ENCODE measurements around the gene INPP5B. TPM values are rescaled to one million over a fixed set of nuclear protein-coding genes. Genes with fewer than 3 reads are reported as not detected.

The INPP5B gene
- 9.0 TPM in 2 replicates for polyA plus RNA-seq (2013)

DNA sequence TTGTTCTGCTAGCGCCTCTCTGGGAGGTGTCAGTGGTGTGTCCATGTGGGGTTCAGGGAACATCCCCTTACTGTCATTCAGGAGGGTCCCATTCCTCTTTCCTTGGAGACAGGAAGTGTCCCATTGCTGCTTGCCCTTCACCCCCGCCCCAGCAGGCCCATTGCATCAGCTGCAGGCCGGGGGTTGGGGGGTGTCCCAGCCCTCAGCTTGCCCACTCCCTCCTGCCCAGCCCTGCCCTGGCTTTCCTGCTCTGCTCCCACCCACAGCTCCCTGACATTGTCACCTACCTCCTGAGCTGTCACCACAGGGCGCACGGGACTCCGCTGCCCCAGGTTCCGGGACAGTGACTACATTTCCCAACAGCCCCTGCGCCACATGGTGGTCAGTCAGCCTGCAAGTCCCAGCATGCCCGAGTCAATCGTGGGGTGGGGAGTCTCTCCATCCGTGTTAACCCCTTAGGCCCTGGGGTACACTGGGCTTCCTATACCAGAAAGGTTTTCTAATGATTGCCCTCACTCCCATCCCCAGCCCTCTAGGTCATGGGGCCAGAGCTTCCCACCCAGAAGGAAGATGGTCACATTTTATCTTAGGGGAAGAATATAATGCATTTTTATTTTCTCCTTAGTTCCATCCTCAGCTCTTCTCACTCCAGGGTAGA, at the start of gene INPP5B:
INPP5B (minus strand) TSS at position 351 of the 658 bp plus-strand sequence. CDS start 745 bp downstream, outside the sequence.
- H2BK5ac ChIP-seq (ENCODE audit: low read depth, low read length, poor library complexity), result peak within 1 kb of the TSS; percentile 15
- no peak within 1 kb of the TSS for H3K27ac ChIP-seq (ENCODE audit: low read depth, low read length)
- H2AFZ ChIP-seq (ENCODE audit: insufficient read depth, low read length, poor library complexity), result peak within 1 kb of the TSS; percentile 56
- H4K91ac ChIP-seq (ENCODE audit: low read depth, low read length), result peak within 1 kb of the TSS; percentile 74
- peaks cover 6 to 13% of the 10 kb centered on the region in 2 experiments for H3K4me1 ChIP-seq (ENCODE audit: control insufficient read depth in 1 of 2, insufficient read depth in 2 of 2, low read length in 2 of 2)
- peaks cover 4% of the 10 kb centered on the region for H3K79me1 ChIP-seq (ENCODE audit: low read length)
- H3K4ac ChIP-seq (ENCODE audit: low read depth, low read length), result peak within 1 kb of the TSS; percentile 18
- H3K4me2 ChIP-seq (ENCODE audit: low read length), result peak within 1 kb of the TSS; percentile 65
- no peak within 1 kb of the TSS for H3K23ac ChIP-seq (ENCODE audit: low read length)
- H3K27me3 ChIP-seq (ENCODE audit: insufficient read depth, low read length), result no peaks in the 10 kb centered on the region
- H3K14ac ChIP-seq (ENCODE audit: low read length), result peak within 1 kb of the TSS; percentile 69
- WGBS (ENCODE audit: extremely low coverage, insufficient coverage, insufficient read length), result no CpG with 5 or more reads among the region's 11 CpGs
- no peaks in the 10 kb centered on the region for H3K9me3 ChIP-seq (ENCODE audit: insufficient read depth, low read depth, low read length)
- peak within 1 kb of the TSS; percentile 67 for H4K8ac ChIP-seq (ENCODE audit: low read depth, low read length)
- H3K36me3 ChIP-seq (ENCODE audit: control insufficient read depth in 1 of 2, insufficient read depth in 2 of 2, low read length in 2 of 2), result peaks cover 3% of the 10 kb centered on the region in 2 experiments
- DNase-seq, result peak in 1 of 2 donors; percentile 39
- H4K12ac ChIP-seq (ENCODE audit: low read depth, low read length), result peak within 1 kb of the TSS; percentile 33
- H3K9ac ChIP-seq (ENCODE audit: low read length), result peak within 1 kb of the TSS; percentile 32
- peak within 1 kb of the TSS; percentile 56 for H3K18ac ChIP-seq (ENCODE audit: low read length)
- H2BK12ac ChIP-seq (ENCODE audit: low read length), result peak within 1 kb of the TSS; percentile 63
- H2AK5ac ChIP-seq (ENCODE audit: low read length), result peak within 1 kb of the TSS; percentile 11
- peak within 1 kb of the TSS; percentile 80 for H3K4me3 ChIP-seq (ENCODE audit: low read depth, low read length)
- H3K79me2 ChIP-seq (ENCODE audit: control insufficient read depth, insufficient read depth, low read length, poor library complexity), result peaks cover 2% of the 10 kb centered on the region
- peak within 1 kb of the TSS; percentile 14 for H2BK120ac ChIP-seq (ENCODE audit: insufficient read depth, low read length, poor library complexity)

DNA sequence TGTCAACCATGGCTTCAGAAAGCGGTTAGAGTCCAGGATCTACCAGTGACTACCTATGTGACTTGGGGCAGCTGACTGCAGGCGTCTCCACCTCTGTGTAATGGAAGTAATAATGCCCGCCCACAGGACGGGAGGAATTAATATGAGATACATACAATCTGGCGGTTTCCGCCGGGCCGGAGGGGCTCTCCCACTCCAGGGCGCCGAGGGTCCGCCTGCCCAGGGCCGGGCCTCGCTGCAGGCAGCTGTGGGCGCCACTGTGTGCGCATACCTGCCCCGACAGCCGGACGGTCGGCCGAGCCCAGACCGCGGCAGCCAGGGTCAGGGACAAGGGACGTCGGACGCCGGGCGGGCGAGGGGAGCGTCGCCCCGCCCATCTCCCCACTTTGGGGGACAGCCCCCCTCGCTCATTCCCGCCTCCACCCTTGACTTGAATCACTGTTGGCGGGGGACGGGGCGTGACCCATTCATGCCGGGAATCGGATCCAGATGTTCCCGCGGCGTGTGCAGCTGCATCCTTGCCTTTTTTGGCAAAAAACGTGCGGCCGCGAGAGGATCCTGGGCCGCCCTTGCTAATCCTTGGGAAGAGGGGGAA, 49.0 kb upstream of the INPP5B start:
- H4K12ac ChIP-seq (ENCODE audit: low read depth, low read length), result peak overlapping the region; percentile 49
- no peaks in the 10 kb centered on the region for H3K27me3 ChIP-seq (ENCODE audit: insufficient read depth, low read length)
- H3K4ac ChIP-seq (ENCODE audit: low read depth, low read length), result peak overlapping the region; percentile 52
- no peak overlapping the region for H3K9ac ChIP-seq (ENCODE audit: low read length)
- H3K14ac ChIP-seq (ENCODE audit: low read length), result peak overlapping the region; percentile 33
- peak overlapping the region; percentile 47 for H3K18ac ChIP-seq (ENCODE audit: low read length)
- H3K27ac ChIP-seq (ENCODE audit: low read depth, low read length), result peak overlapping the region; percentile 7
- H3K23ac ChIP-seq (ENCODE audit: low read length), result no peak overlapping the region
- peak overlapping the region; percentile 33 for H3K4me3 ChIP-seq (ENCODE audit: low read depth, low read length)
- peak overlapping the region; percentile 59 for H4K8ac ChIP-seq (ENCODE audit: low read depth, low read length)
- peak overlapping the region; percentile 29 for H4K91ac ChIP-seq (ENCODE audit: low read depth, low read length)
- H2AK5ac ChIP-seq (ENCODE audit: low read length), result no peak overlapping the region
- H3K79me1 ChIP-seq (ENCODE audit: low read length), result peaks cover 28% of the 10 kb centered on the region
- peaks cover 34 to 35% of the 10 kb centered on the region in 2 experiments for H3K36me3 ChIP-seq (ENCODE audit: control insufficient read depth in 1 of 2, insufficient read depth in 2 of 2, low read length in 2 of 2)
- no peaks in the 10 kb centered on the region for H3K9me3 ChIP-seq (ENCODE audit: insufficient read depth, low read depth, low read length)
- DNase-seq, result no peak
- no peak overlapping the region for H2AFZ ChIP-seq (ENCODE audit: insufficient read depth, low read length, poor library complexity)
- H2BK5ac ChIP-seq (ENCODE audit: low read depth, low read length, poor library complexity), result peak overlapping the region; percentile 1
- H3K4me1 ChIP-seq (ENCODE audit: control insufficient read depth in 1 of 2, insufficient read depth in 2 of 2, low read length in 2 of 2), result peaks cover 24 to 29% of the 10 kb centered on the region in 2 experiments
- peak overlapping the region; percentile 8 for H2BK120ac ChIP-seq (ENCODE audit: insufficient read depth, low read length, poor library complexity)
- peaks cover 16% of the 10 kb centered on the region for H3K79me2 ChIP-seq (ENCODE audit: control insufficient read depth, insufficient read depth, low read length, poor library complexity)
- no peak overlapping the region for H2BK12ac ChIP-seq (ENCODE audit: low read length)
- WGBS (ENCODE audit: extremely low coverage, insufficient coverage, insufficient read length), result no CpG with 5 or more reads among the region's 46 CpGs
- peak overlapping the region; percentile 55 for H3K4me2 ChIP-seq (ENCODE audit: low read length)

DNA sequence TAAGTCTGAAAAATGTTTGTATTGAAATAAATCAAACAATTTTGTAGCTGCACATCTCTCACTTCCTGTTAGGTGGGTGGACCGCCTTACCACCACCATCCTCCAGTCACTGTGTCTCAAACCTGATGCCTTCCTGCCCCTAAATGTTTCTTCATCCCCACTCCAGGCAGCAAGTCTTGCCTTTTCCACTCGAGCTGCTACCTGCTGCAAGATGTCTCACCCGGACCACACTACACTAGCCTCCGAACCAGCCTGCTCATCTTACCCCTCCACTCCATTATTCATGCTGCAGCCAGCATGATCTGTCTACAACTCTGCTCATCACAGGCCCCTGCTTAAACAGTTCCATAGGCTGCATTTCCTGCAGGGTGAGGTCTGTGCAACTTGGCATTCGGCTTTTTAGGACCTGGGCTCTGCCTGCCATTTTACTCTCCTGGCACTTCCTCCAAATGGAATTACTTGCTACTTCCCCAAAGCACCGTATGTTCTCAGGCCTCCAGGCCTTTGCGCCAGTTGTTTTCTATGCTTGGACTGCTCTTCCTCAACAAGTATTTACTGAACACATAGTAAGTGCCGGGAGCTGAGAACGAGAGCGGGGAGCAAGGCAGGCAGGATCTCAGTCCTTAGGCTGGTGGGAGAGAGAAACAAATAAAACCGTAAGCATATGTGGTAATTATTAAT, 48.2 kb upstream of the INPP5B start:
- Histone ChIP-seq H4K12ac (ENCODE audit: low read depth, low read length) (no peak overlapping the region), H3K27me3 (ENCODE audit: insufficient read depth, low read length) (no peaks in the 10 kb centered on the region), H4K8ac (ENCODE audit: low read depth, low read length) (no peak overlapping the region), H2AK5ac (ENCODE audit: low read length) (no peak overlapping the region), H3K23ac (ENCODE audit: low read length) (no peak overlapping the region), H3K14ac (ENCODE audit: low read length) (no peak overlapping the region), H3K27ac (ENCODE audit: low read depth, low read length) (no peak overlapping the region), H3K36me3 (ENCODE audit: control insufficient read depth in 1 of 2, insufficient read depth in 2 of 2, low read length in 2 of 2) (peaks cover 34 to 35% of the 10 kb centered on the region in 2 experiments), H3K4me2 (ENCODE audit: low read length) (no peak overlapping the region), H3K79me2 (ENCODE audit: control insufficient read depth, insufficient read depth, low read length, poor library complexity) (peaks cover 10% of the 10 kb centered on the region), H3K9ac (ENCODE audit: low read length) (no peak overlapping the region), H2BK12ac (ENCODE audit: low read length) (no peak overlapping the region), H3K9me3 (ENCODE audit: insufficient read depth, low read depth, low read length) (no peaks in the 10 kb centered on the region), H3K79me1 (ENCODE audit: low read length) (peaks cover 23% of the 10 kb centered on the region), H2AFZ (ENCODE audit: insufficient read depth, low read length, poor library complexity) (no peak overlapping the region), H3K4ac (ENCODE audit: low read depth, low read length) (no peak overlapping the region), H4K91ac (ENCODE audit: low read depth, low read length) (no peak overlapping the region), H3K4me1 (ENCODE audit: control insufficient read depth in 1 of 2, insufficient read depth in 2 of 2, low read length in 2 of 2) (peaks cover 18 to 22% of the 10 kb centered on the region in 2 experiments), H3K18ac (ENCODE audit: low read length) (no peak overlapping the region), H3K4me3 (ENCODE audit: low read depth, low read length) (no peak overlapping the region), H2BK5ac (ENCODE audit: low read depth, low read length, poor library complexity) (no peak overlapping the region), H2BK120ac (ENCODE audit: insufficient read depth, low read length, poor library complexity) (no peak overlapping the region)
- DNase-seq, result no peak
- no CpG with 5 or more reads among the region's 11 CpGs for WGBS (ENCODE audit: extremely low coverage, insufficient coverage, insufficient read length)

DNA sequence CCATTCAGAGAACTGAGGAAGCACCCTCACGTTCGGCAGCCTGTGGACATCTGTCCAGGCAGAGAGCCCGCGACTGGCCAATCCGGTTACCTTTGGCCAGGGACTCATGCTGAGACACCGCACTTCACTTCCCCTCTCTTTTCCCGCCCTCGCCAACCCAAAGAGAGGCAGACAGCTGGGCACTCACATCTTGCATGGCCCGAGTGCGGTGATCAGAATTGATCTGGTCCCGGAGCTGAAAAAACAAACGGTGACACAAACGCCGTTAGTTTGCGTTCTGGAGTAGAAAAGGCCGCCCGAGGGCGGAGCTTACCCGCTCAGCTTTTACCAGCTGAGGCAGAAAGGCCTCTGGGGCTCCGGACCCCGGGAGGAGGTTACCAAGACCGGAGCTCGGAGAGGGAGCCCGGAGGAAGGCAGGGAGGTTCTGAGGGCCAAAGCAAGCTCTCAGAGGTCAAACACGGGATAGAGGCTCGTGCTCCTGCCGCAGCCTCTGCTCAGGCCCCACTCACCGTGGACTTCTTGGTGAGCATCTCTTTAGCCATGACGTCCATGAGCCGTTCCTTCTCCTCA, 42.6 kb upstream of the INPP5B start:
- Histone ChIP-seq H2BK5ac (ENCODE audit: low read depth, low read length, poor library complexity) (peak overlapping the region; percentile 2), H3K4me3 (ENCODE audit: low read depth, low read length) (peak overlapping the region; percentile 93), H4K8ac (ENCODE audit: low read depth, low read length) (peak overlapping the region; percentile 39), H2BK120ac (ENCODE audit: insufficient read depth, low read length, poor library complexity) (peak overlapping the region; percentile 2), H3K79me2 (ENCODE audit: control insufficient read depth, insufficient read depth, low read length, poor library complexity) (peaks cover 4% of the 10 kb centered on the region), H3K4ac (ENCODE audit: low read depth, low read length) (peak overlapping the region; percentile 9), H4K91ac (ENCODE audit: low read depth, low read length) (peak overlapping the region; percentile 16), H3K27ac (ENCODE audit: low read depth, low read length) (peak overlapping the region; percentile 9), H3K79me1 (ENCODE audit: low read length) (peaks cover 7% of the 10 kb centered on the region), H3K4me1 (ENCODE audit: control insufficient read depth in 1 of 2, insufficient read depth in 2 of 2, low read length in 2 of 2) (peaks cover 2 to 3% of the 10 kb centered on the region in 2 experiments), H2BK12ac (ENCODE audit: low read length) (no peak overlapping the region), H3K4me2 (ENCODE audit: low read length) (peak overlapping the region; percentile 92), H2AFZ (ENCODE audit: insufficient read depth, low read length, poor library complexity) (peak overlapping the region; percentile 2), H4K12ac (ENCODE audit: low read depth, low read length) (peak overlapping the region; percentile 10), H3K14ac (ENCODE audit: low read length) (peak overlapping the region; percentile 2), H3K9me3 (ENCODE audit: insufficient read depth, low read depth, low read length) (no peaks in the 10 kb centered on the region), H3K23ac (ENCODE audit: low read length) (no peak overlapping the region), H2AK5ac (ENCODE audit: low read length) (peak overlapping the region; percentile 16), H3K36me3 (ENCODE audit: control insufficient read depth in 1 of 2, insufficient read depth in 2 of 2, low read length in 2 of 2) (peaks cover 16 to 29% of the 10 kb centered on the region in 2 experiments), H3K9ac (ENCODE audit: low read length) (peak overlapping the region; percentile 86), H3K18ac (ENCODE audit: low read length) (peak overlapping the region; percentile 7), H3K27me3 (ENCODE audit: insufficient read depth, low read length) (no peaks in the 10 kb centered on the region)
- DNase-seq, result peak in 1 of 2 donors; percentile 50
- no CpG with 5 or more reads among the region's 30 CpGs for WGBS (ENCODE audit: extremely low coverage, insufficient coverage, insufficient read length)

Data from trophoblast cell (in vitro differentiated cells and primary cell).